Testis (tissue), 3 donors: ENCODE results near the gene SERPINB6. TPM values are rescaled to one million over a fixed set of nuclear protein-coding genes. Genes with fewer than 3 reads are reported as not detected.

ENCODE experiments used
- DNase-seq: peaks from one replicate; pipeline ENCODE4 v3.0.0-alpha.2; 2019
- H3K27ac ChIP-seq, 2 donors: fragments of 200-600 bp; sonication (generic); one replicate each; pipeline ENCODE4 v1.5.1; 2019
- H3K27me3 ChIP-seq: fragments of 200-600 bp; sonication (generic); one replicate; pipeline ENCODE4 v1.5.1; 2019
- H3K36me3 ChIP-seq: fragments of 200-600 bp; sonication (generic); one replicate; pipeline ENCODE4 v1.5.1; 2017; ENCODE audit warnings: low read depth; ENCODE audit errors: missing control alignments
- H3K4me1 ChIP-seq: fragments of 200-600 bp; sonication (generic); one replicate; pipeline ENCODE4 v1.5.1; 2019
- H3K4me3 ChIP-seq, 2 donors: fragments of 200-600 bp; sonication (generic); one replicate each; pipeline ENCODE4 v1.5.1; 2017 to 2019
- H3K9me3 ChIP-seq: fragments of 200-600 bp; sonication (generic); one replicate; pipeline ENCODE4 v1.5.1; 2017
- POLR2A ChIP-seq: fragments of 450-650 bp; IDR thresholded peaks from one replicate; pipeline ENCODE4 v1.6.1; 2017; ENCODE audit warnings: antibody characterized with exemption, mild to moderate bottlenecking, moderate library complexity
- WGBS, 2 donors: methylation state at CpG; one replicate each; pipeline ENCODE4 v1.1.5; 2018; 5-methylcytosine and 5-hydroxymethylcytosine counted together
- intact Hi-C: fragments of 100-400 bp; cut with DNase I; formaldehyde crosslinking; loops from one replicate; pipeline ENCODE4 v1.15.1; 2023; ENCODE audit warnings: low total_unique reads
- polyA plus RNA-seq: library from polyadenylated mRNA; stranded (reverse); fragments of 350-450 nt; fragmentation: Illumina TruSeq; extraction: RNeasy Lipid Tissue Mini Kit (QIAGEN cat#74804); gene quantifications from one replicate; pipeline ENCODE4 v1.2.3, GENCODE V29; 2014; ENCODE audit warnings: low read depth, low replicate concordance; ENCODE audit not compliant: insufficient read depth
- total RNA-seq, 2 donors: library from RNA; depleted of rRNA; stranded (reverse); fragments of >200 nt; gene quantifications; one replicate each; pipeline ENCODE4 v1.2.3, GENCODE V29; 2016
- TF ChIP-seq, protein P1 (sequence below), 3 experiments: fragments of 450-650 bp in 2 of 3; fragments of 200-600 bp in 1 of 3; sonication (generic) in 1 of 3; IDR thresholded peaks; one replicate each; pipeline ENCODE4 v1.5.1; 2016 to 2019; ENCODE audit warnings: antibody characterized with exemption in 3 of 3, mild to moderate bottlenecking in 2 of 3, moderate library complexity in 1 of 3

The SERPINB6 gene
- total and polyA plus RNA-seq, 3 donors from 2014 or later, result 203 to 348 (median 281) TPM

GRCh38 chr6:3016473-3017280 lies 45.3 kb upstream of the SERPINB6 start:
- H3K27ac ChIP-seq, result no peak overlapping the region
- H3K27me3 ChIP-seq, result no peaks in the 10 kb centered on the region
- no peak for DNase-seq
- H3K4me3 ChIP-seq, result no peak overlapping the region
- no peaks in the 10 kb centered on the region for H3K4me1 ChIP-seq
- H3K36me3 ChIP-seq, result no peaks in the 10 kb centered on the region
- TF ChIP-seq, protein P1, sequence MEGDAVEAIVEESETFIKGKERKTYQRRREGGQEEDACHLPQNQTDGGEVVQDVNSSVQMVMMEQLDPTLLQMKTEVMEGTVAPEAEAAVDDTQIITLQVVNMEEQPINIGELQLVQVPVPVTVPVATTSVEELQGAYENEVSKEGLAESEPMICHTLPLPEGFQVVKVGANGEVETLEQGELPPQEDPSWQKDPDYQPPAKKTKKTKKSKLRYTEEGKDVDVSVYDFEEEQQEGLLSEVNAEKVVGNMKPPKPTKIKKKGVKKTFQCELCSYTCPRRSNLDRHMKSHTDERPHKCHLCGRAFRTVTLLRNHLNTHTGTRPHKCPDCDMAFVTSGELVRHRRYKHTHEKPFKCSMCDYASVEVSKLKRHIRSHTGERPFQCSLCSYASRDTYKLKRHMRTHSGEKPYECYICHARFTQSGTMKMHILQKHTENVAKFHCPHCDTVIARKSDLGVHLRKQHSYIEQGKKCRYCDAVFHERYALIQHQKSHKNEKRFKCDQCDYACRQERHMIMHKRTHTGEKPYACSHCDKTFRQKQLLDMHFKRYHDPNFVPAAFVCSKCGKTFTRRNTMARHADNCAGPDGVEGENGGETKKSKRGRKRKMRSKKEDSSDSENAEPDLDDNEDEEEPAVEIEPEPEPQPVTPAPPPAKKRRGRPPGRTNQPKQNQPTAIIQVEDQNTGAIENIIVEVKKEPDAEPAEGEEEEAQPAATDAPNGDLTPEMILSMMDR (IDR thresholded peaks at IDR 0.05), result no peak
- TF ChIP-seq POLR2A, result no peak
- 95 to 96% methylated on average over 14 to 17 of the region's 17 CpGs for WGBS, 2 donors
- no peaks in the 10 kb centered on the region for H3K9me3 ChIP-seq
- intact Hi-C loops, result no loop called here

DNA sequence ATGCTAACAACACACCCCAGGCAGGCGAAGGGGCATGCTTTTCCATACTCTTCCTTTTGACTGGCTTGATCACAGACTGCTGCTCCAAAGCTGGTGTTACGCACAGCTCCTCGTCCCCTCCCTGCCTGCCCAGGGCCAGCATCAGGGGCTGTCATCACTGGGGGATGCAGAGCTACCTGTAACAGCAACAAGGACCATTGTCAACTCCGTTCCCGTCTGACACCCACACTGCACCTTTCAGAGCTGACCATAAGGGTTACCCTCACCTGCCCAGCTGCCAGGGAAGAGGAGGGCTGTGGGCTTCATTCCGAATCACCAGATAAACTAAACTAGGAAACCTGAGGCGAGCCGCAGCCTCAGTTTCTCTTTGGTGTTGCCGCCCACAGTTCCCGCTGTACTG lies 43.8 kb upstream of the SERPINB6 start:
- H3K36me3 ChIP-seq, result no peaks in the 10 kb centered on the region
- no peak overlapping the region for H3K4me3 ChIP-seq
- intact Hi-C loops, result no loop called here
- H3K4me1 ChIP-seq, result no peaks in the 10 kb centered on the region
- TF ChIP-seq, protein P1 (IDR thresholded peaks at IDR 0.05), result no peak
- TF ChIP-seq POLR2A, result no peak
- no peak overlapping the region for H3K27ac ChIP-seq
- no peaks in the 10 kb centered on the region for H3K27me3 ChIP-seq
- no peak for DNase-seq
- H3K9me3 ChIP-seq, result no peaks in the 10 kb centered on the region
- 89 to 99% methylated on average over 10 of the region's 10 CpGs for WGBS, 2 donors

DNA sequence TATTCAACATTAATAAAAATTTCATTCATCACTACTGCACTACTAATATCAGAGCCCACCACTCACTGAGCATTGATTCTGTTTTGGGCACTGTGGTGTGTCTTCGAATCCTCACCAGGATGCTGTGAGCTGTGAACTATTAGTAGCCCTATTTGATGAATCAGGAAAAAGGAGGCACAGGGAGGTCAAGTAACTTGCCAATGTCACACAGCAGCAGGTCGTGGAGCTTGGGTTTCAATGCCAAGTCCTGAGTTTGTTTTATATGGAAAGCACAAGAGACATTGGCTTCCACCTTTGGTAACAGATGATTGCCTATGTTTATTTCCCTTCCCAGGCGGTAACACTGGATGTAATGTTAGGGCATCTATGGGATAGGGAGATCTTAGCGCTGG lies 43.3 kb upstream of the SERPINB6 start:
- Histone ChIP-seq H3K36me3 (no peaks in the 10 kb centered on the region), H3K9me3 (no peaks in the 10 kb centered on the region), H3K4me3 (no peak overlapping the region), H3K4me1 (no peaks in the 10 kb centered on the region), H3K27ac (no peak overlapping the region), H3K27me3 (no peaks in the 10 kb centered on the region)
- no peak for DNase-seq
- WGBS, 2 donors, result 90 to 95% methylated on average over 4 of the region's 4 CpGs
- intact Hi-C loops, result no loop called here
- no peak for TF ChIP-seq POLR2A
- TF ChIP-seq, protein P1 (IDR thresholded peaks at IDR 0.05), result no peak

- intact Hi-C loops, result no loop called here
- Histone ChIP-seq H3K36me3 (no peaks in the 10 kb centered on the region), H3K4me3 (no peak overlapping the region), H3K27ac (no peak overlapping the region), H3K27me3 (no peaks in the 10 kb centered on the region), H3K9me3 (no peaks in the 10 kb centered on the region), H3K4me1 (no peaks in the 10 kb centered on the region)
- TF ChIP-seq POLR2A, result no peak
- TF ChIP-seq, protein P1 (IDR thresholded peaks at IDR 0.05), result no peak
- DNase-seq, result no peak
- 85 to 93% methylated on average over 18 of the region's 18 CpGs for WGBS, 2 donors
These were observed 42.7 kb upstream of the SERPINB6 start for GRCh38 chr6:3013901-3014674.
